ENCODE data around the gene DTL.

DNA sequence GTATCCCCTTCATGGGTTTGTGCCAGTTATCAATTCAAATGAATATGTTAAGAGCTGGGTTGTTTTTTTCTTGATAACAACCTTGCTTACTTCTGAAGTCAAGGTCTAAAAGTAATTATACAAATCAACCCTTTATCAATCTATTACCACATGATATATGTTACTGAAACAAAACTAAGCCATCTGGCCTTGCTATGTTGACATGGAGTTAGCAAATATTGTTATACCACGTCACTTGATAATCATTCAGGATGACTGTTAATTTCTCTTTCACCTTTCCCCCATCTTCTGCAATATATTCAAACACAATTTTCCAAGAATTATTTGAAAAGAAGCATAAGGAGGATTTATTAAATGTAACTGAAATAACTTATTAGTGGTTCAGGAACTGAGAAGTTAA lies 72.6 kb downstream of the DTL start:
- TF ChIP-seq, protein P1, sequence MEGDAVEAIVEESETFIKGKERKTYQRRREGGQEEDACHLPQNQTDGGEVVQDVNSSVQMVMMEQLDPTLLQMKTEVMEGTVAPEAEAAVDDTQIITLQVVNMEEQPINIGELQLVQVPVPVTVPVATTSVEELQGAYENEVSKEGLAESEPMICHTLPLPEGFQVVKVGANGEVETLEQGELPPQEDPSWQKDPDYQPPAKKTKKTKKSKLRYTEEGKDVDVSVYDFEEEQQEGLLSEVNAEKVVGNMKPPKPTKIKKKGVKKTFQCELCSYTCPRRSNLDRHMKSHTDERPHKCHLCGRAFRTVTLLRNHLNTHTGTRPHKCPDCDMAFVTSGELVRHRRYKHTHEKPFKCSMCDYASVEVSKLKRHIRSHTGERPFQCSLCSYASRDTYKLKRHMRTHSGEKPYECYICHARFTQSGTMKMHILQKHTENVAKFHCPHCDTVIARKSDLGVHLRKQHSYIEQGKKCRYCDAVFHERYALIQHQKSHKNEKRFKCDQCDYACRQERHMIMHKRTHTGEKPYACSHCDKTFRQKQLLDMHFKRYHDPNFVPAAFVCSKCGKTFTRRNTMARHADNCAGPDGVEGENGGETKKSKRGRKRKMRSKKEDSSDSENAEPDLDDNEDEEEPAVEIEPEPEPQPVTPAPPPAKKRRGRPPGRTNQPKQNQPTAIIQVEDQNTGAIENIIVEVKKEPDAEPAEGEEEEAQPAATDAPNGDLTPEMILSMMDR (IDR thresholded peaks at IDR 0.05; ENCODE audit: low read depth, low read length, poor library complexity, severe bottlenecking), result no peak
- TF ChIP-seq EZH2phosphoT487 (IDR thresholded peaks at IDR 0.05; ENCODE audit: borderline replicate concordance, low read length), result no peak

Measured in DOHH2 (cell line).